GM12801 (cell line): Measurements from ENCODE around the gene AGBL5.

ENCODE experiments used
- TF ChIP-seq, protein P1 (sequence below): IDR thresholded peaks from one replicate; pipeline ENCODE4 v1.5.1; 2011; ENCODE audit warnings: control low read depth; ENCODE audit not compliant: insufficient read length; ENCODE audit errors: extremely low read depth

Gene AGBL5

DNA sequence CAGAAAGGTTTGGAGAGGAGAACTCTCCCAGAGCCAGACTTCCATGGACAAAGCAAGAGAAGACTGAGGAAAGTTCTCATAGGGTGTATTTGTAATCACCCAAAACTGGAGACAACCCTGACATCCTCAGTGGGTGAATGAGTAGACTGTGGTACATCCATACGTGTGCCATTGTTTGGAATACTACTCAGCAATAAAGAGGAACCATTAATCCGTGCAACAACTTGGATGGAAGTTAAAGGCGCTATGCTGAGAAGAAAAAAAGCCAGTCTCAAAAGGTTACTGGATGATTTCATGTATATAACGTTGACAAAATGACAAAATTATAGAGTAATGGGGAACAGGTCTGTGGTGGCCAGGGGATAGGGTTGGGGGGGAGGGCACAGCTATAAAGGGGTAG lies 42.8 kb upstream of the AGBL5 start:
- TF ChIP-seq, protein P1, sequence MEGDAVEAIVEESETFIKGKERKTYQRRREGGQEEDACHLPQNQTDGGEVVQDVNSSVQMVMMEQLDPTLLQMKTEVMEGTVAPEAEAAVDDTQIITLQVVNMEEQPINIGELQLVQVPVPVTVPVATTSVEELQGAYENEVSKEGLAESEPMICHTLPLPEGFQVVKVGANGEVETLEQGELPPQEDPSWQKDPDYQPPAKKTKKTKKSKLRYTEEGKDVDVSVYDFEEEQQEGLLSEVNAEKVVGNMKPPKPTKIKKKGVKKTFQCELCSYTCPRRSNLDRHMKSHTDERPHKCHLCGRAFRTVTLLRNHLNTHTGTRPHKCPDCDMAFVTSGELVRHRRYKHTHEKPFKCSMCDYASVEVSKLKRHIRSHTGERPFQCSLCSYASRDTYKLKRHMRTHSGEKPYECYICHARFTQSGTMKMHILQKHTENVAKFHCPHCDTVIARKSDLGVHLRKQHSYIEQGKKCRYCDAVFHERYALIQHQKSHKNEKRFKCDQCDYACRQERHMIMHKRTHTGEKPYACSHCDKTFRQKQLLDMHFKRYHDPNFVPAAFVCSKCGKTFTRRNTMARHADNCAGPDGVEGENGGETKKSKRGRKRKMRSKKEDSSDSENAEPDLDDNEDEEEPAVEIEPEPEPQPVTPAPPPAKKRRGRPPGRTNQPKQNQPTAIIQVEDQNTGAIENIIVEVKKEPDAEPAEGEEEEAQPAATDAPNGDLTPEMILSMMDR: no peak

DNA sequence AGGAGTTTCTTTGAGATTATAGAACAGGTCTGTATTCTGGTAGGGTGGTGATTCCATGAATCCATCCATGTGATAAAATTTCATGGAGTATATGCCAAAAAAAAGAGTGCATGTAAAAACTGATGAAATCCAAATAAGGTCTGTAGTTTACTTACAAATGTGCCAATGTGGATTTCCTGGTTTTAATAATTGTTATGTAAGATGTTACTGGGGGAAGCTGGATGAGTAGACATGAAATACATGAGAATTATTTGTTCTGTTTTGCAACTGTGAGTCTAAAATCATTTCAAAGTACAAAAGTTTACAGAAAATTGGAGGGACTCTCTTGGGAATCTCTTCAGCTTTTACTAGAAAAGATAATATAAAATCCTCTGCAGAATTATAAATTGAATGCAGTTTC lies 42.4 kb upstream of the AGBL5 start:
- TF ChIP-seq, protein P1: no peak

DNA sequence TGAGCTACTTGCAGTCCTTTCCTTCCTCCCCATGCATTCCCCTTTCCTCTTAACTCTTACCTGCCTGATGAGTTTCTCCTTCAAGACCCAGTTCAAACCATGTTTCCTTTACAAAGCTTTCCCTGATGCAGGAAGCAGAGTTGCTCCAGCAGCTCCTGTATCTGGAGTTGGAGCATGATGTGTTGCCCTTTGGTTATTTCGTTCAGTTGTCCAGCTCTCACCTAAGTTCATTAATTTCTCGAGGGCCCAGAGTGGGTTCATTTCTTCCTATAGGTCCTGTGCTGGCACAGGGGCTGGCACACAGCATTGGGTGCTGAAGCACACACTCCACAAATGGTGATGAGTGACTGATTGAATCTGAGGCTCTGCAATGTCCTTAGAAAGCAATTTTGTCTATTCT lies 41.8 kb upstream of the AGBL5 start:
- TF ChIP-seq, protein P1: no peak

DNA sequence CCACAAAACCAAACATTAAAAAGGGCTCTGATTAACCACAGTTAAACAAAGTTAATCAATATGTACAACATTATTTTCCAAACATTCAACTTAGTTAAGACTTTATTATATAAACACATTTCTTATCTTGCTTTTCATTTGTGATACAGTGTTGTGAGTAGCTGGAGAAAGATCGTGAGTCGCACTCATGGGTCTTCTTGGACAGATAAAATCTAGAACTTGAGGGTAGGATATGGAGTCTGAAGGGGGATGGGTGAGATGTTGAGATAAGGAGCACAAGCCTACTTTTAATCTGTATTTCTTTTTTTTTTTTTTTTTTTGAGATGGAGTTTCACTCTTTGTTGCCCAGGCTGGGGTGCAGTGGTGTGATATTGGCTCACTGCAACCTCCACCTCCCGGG lies 41.3 kb upstream of the AGBL5 start:
- TF ChIP-seq, protein P1: no peak

DNA sequence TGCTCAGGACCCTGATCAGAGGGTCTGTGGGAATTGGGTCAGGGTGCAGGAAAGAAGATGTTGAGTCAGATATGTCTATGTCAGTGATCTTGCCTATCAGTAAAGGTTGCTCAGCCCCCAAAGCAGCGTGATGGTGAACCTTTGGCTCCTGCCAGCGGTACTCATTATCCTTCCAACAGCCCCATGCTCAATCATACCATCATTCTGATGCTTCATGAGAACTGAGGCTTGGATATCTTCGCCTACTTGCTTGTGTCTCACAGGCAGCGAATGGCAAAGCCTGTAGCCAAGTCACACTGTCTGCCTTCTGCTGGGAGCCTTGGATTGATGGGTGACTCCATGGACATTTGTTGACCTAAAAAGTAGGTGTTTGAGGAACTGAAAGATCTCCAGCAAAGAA lies 37.7 kb upstream of the AGBL5 start:
- TF ChIP-seq, protein P1: no peak

DNA sequence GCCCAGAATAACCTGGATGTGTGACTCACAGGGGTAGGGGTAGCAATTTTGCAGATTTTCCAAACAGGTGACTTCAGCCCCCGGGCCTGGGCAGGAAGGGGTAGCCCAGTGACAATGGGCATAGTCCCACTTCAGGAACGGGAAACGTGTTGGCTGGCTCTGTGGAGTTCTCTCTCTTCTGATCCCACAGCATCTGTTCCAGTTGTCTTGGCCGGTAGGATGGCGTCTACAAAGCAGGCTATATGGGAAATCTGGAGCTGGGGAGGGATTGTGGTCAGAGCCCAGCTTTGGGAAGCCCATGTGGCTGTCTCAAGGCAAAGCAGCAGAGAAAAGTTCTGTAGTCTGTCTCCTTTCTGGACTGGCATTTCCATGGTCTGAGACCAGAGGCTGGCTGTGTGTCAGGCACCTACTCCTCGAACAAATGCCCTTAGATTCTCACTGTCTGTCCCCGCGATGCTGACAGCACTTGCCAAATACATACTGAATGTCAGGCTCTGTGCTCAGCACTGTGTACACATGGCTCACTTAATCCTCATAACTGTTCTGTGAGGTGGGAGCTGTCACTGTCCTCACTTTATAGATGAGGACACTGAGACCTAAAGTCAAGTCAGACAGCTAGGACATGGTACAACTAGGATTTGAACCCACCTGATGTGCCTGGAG lies 36.6 kb upstream of the AGBL5 start:
- TF ChIP-seq, protein P1: no peak

DNA sequence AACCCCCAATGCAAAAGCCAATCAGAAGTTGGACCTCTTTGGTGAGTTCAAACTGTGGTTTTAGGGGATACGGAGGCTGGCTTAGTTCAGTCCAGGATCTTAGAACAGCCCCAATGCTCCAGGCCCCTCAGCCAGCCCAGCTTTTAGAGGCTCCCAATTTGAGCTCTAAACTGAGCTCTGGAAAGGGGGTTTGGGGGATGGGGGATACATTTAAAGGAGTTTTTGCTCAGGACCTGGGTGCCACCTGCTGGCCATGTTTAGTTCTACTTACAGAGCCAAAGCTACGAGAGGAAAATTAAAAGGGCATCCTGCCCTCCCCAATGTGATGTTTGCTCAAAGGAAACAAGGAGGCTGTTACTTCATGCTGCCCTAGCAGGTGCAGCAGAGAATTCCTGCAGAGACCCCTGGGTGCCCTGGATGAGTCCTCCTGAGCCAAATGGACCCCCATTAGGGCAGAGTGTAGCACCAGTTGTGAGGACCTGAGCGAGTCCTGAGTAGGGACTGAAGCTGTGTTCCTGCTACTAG lies 34.6 kb upstream of the AGBL5 start:
- TF ChIP-seq, protein P1: no peak

DNA sequence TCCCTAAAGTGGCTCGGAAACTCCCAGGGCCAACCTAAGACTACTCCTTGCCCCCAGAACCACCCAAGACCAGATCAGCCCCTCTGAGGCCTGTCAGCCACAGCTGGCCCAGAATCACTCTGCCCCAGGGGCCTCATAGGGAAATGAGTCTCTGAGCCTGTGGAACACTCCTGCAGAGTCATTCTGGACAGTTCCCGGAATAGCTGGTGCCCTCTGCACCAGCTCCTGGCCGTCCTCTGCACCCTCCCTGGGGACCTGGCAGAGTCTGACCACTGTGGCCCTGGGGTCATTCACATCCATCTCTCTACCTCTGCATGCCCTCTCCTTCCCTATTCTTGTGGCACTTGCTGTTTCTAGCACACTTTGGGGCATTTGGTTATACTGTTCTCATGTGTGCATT lies 33.3 kb upstream of the AGBL5 start:
- TF ChIP-seq, protein P1: no peak
